ENCODE results near the gene DUSP3.

Gene DUSP3

GRCh38 chr17:43778337-43779144 lies at the start of gene DUSP3:
TSS of gene DUSP3 (minus strand) at chr17:43778977. CDS start at chr17:43778924, 53 bp downstream.
- in situ Hi-C loops (cut with HindIII; ENCODE audit: low sequenced_read_pairs): no loop called here

GRCh38 chr17:43827596-43827995 lies 48.8 kb upstream of the DUSP3 start:
- in situ Hi-C loops (cut with HindIII; ENCODE audit: low sequenced_read_pairs): loop anchor here (10.0 kb wide), 1 partner anchor 243 kb away; no protein-coding TSS in a partner anchor

- in situ Hi-C loops (cut with HindIII; ENCODE audit: low sequenced_read_pairs): loop anchor here (10.0 kb wide), 1 partner anchor 241 kb away; no protein-coding TSS in a partner anchor
Measured at GRCh38 chr17:43826206-43826605, 47.4 kb upstream of the DUSP3 start.

GRCh38 chr17:43825567-43825966 lies 46.8 kb upstream of the DUSP3 start:
- in situ Hi-C loops (cut with HindIII; ENCODE audit: low sequenced_read_pairs): loop anchor here (10.0 kb wide), 1 partner anchor 241 kb away; no protein-coding TSS in a partner anchor

- in situ Hi-C loops (cut with HindIII; ENCODE audit: low sequenced_read_pairs): loop anchor here (10.0 kb wide), 1 partner anchor 239 kb away; no protein-coding TSS in a partner anchor
Measured at GRCh38 chr17:43823350-43824084, 44.7 kb upstream of the DUSP3 start.

- in situ Hi-C loops (cut with HindIII; ENCODE audit: low sequenced_read_pairs): loop anchor here (10.0 kb wide), 1 partner anchor 238 kb away; no protein-coding TSS in a partner anchor
Measured at GRCh38 chr17:43822570-43823190, 43.9 kb upstream of the DUSP3 start.

- in situ Hi-C loops (cut with HindIII; ENCODE audit: low sequenced_read_pairs): loop anchor here (10.0 kb wide), 1 partner anchor 236 kb away; no protein-coding TSS in a partner anchor
Measured at GRCh38 chr17:43820759-43821158, 42.0 kb upstream of the DUSP3 start.

GRCh38 chr17:43818966-43819365 lies 40.2 kb upstream of the DUSP3 start:
- in situ Hi-C loops (cut with HindIII; ENCODE audit: low sequenced_read_pairs): no loop called here

- in situ Hi-C loops (cut with HindIII; ENCODE audit: low sequenced_read_pairs): no loop called here
Measured at GRCh38 chr17:43817826-43818225, 39.0 kb upstream of the DUSP3 start.

GRCh38 chr17:43816336-43817320 lies 37.9 kb upstream of the DUSP3 start:
- in situ Hi-C loops (cut with HindIII; ENCODE audit: low sequenced_read_pairs): no loop called here

GRCh38 chr17:43814714-43815113 lies 35.9 kb upstream of the DUSP3 start:
- in situ Hi-C loops (cut with HindIII; ENCODE audit: low sequenced_read_pairs): no loop called here

- in situ Hi-C loops (cut with HindIII; ENCODE audit: low sequenced_read_pairs): no loop called here
Measured at GRCh38 chr17:43814026-43814425, 35.2 kb upstream of the DUSP3 start.

GRCh38 chr17:43813386-43813785 lies 34.6 kb upstream of the DUSP3 start:
- in situ Hi-C loops (cut with HindIII; ENCODE audit: low sequenced_read_pairs): no loop called here

- in situ Hi-C loops (cut with HindIII; ENCODE audit: low sequenced_read_pairs): no loop called here
Measured at GRCh38 chr17:43812396-43813265, 33.9 kb upstream of the DUSP3 start.

GRCh38 chr17:43810823-43811222 lies 32.0 kb upstream of the DUSP3 start:
- in situ Hi-C loops (cut with HindIII; ENCODE audit: low sequenced_read_pairs): no loop called here

GRCh38 chr17:43810226-43810715 lies 31.5 kb upstream of the DUSP3 start:
- in situ Hi-C loops (cut with HindIII; ENCODE audit: low sequenced_read_pairs): no loop called here

GRCh38 chr17:43809121-43809520 lies 30.3 kb upstream of the DUSP3 start:
- in situ Hi-C loops (cut with HindIII; ENCODE audit: low sequenced_read_pairs): no loop called here

GRCh38 chr17:43808076-43808475 lies 29.3 kb upstream of the DUSP3 start:
- in situ Hi-C loops (cut with HindIII; ENCODE audit: low sequenced_read_pairs): no loop called here

- in situ Hi-C loops (cut with HindIII; ENCODE audit: low sequenced_read_pairs): no loop called here
Measured at GRCh38 chr17:43805117-43805516, 26.3 kb upstream of the DUSP3 start.

Data from endothelial cell of hepatic sinusoid (primary cell).